ENCODE results near the gene SERHL2. TPM values are rescaled to one million over a fixed set of nuclear protein-coding genes. Genes with fewer than 3 reads are reported as not detected.
"Not testable (repeated sequence)": the region's sequence is repeated elsewhere in the genome, so short reads cannot be mapped to it uniquely, and the experiment has no call there.

The SERHL2 gene
- polyA plus RNA-seq, 1 donor from 2014 or later, result 0.99 TPM

DNA sequence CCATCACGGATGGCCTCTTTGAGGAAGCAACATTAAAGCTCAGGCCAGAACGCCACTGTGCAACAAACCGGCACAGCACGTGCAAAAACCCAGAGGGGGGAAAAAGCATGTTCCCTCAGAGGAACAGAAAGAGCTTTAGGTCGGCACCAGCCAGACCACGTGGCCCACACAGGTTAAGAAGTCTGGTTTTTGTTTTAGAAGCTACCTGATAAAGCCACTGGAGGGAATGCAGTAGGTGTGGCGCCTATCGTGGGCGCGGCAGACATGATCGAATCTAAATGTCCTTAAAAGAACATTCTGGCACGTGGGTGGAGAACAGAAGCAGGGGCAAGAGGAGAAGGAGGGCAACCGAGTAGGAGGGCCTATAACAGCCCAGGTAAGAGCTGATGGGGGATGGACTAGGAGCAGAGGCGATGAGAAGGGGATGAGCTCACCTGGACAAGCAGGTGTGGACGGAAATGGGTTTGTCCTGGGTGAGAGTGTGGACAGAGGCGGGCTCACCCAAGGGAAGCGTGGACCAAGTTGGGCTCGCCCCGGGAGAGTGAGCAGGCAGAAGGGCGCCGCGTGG, 27.5 kb downstream of the SERHL2 start:
- H3K9ac ChIP-seq (ENCODE audit: low read length), result peak overlapping the region; percentile 57
- H3K4me2 ChIP-seq (ENCODE audit: low read length); H2AFZ ChIP-seq (ENCODE audit: low read depth, low read length); H3K27ac ChIP-seq (ENCODE audit: low read length); H3F3A ChIP-seq (ENCODE audit: insufficient read depth, low read length, poor library complexity, severe bottlenecking); H3K27me3 ChIP-seq (ENCODE audit: insufficient read depth, low read depth, low read length); H3K79me2 ChIP-seq (replicated peaks; ENCODE audit: insufficient read depth, low read length); H3K36me3 ChIP-seq (ENCODE audit: insufficient read depth, low read length); H3K9me2 ChIP-seq (ENCODE audit: insufficient read depth, low read length); H4K20me1 ChIP-seq (ENCODE audit: insufficient read depth); H3K9me3 ChIP-seq (ENCODE audit: low read length): not testable (repeated sequence)
- H3K4me3 ChIP-seq (ENCODE audit: low read length), result peak overlapping the region; percentile 71

DNA sequence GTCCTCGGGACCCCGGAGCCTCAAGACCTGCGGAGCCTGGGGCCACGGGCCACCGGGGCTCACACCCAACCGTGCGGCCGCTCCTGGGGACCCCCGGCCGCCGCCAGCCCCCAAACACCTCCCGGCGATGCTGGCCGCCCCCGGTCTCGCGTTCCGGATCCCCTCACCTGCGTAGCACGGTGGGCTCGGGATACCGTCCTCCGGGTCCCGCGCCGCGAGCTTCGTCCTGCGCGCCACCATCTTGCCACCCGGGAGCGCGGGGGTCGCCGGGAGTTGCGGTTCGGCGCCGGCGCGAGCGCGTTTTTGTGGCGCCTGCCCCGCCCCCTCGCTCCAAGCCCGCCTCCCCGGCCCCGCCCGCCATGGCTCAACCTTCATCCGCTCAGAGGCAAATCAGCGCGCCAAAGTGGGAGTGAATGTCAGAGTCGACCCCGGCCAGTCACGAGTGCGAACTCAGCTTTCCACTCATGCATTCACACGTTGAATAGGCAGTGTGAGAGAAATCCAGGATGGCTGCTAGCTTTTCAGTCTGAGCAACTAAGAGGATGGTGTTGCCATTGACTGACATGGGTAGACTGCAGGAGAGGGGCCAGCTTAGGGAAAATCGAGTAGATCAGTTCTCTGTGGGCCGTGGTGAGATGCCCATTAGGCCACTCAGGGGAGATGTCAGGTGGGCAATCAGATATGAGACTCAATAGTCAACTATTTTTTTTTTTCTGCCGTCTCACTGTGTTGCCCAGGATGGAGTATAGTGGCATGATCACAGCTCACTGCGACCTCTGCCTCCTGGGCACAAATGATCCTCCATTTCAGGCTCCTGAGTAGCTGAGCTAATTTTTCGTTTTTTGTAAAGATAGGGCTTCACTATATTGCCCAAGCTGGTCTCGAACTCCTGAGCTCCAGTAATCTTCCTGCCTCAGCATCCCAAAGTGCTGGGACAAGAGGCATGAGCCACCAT, 28.3 kb downstream of the SERHL2 start:
- no peaks in the 10 kb centered on the region for H3K27me3 ChIP-seq (ENCODE audit: insufficient read depth, low read depth, low read length)
- H3K9ac ChIP-seq (ENCODE audit: low read length), result peak overlapping the region; percentile 57
- H3K4me2 ChIP-seq (ENCODE audit: low read length), result no peak overlapping the region
- peak overlapping the region; percentile 71 for H3K4me3 ChIP-seq (ENCODE audit: low read length)
- no peaks in the 10 kb centered on the region for H4K20me1 ChIP-seq (ENCODE audit: insufficient read depth)
- TF ChIP-seq EZH2 (IDR thresholded peaks at IDR 0.05; ENCODE audit: borderline replicate concordance, insufficient read depth, low read length, poor library complexity, severe bottlenecking) (no peak), RAD21 (conservative IDR thresholded peaks at IDR 0.05) (no peak), TAF1 (IDR thresholded peaks at IDR 0.05; ENCODE audit: low read depth) (peak; percentile 31), EP300 (conservative IDR thresholded peaks at IDR 0.05; ENCODE audit: poor library complexity, severe bottlenecking) (no peak), REST (IDR thresholded peaks at IDR 0.05; ENCODE audit: borderline replicate concordance) (no peak), MXI1 (conservative IDR thresholded peaks at IDR 0.05; ENCODE audit: poor library complexity, severe bottlenecking) (peak; percentile 89), SMC3 (conservative IDR thresholded peaks at IDR 0.05; ENCODE audit: poor library complexity) (no peak), POLR2AphosphoS5 (IDR thresholded peaks at IDR 0.05) (peak; percentile 71)
- TF ChIP-seq, protein P1, sequence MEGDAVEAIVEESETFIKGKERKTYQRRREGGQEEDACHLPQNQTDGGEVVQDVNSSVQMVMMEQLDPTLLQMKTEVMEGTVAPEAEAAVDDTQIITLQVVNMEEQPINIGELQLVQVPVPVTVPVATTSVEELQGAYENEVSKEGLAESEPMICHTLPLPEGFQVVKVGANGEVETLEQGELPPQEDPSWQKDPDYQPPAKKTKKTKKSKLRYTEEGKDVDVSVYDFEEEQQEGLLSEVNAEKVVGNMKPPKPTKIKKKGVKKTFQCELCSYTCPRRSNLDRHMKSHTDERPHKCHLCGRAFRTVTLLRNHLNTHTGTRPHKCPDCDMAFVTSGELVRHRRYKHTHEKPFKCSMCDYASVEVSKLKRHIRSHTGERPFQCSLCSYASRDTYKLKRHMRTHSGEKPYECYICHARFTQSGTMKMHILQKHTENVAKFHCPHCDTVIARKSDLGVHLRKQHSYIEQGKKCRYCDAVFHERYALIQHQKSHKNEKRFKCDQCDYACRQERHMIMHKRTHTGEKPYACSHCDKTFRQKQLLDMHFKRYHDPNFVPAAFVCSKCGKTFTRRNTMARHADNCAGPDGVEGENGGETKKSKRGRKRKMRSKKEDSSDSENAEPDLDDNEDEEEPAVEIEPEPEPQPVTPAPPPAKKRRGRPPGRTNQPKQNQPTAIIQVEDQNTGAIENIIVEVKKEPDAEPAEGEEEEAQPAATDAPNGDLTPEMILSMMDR (IDR thresholded peaks at IDR 0.05; ENCODE audit: poor library complexity, severe bottlenecking), result no peak
- no peaks in the 10 kb centered on the region for H3K36me3 ChIP-seq (ENCODE audit: insufficient read depth, low read length)
- H3K9me3 ChIP-seq (ENCODE audit: low read length), result no peaks in the 10 kb centered on the region
- no peak overlapping the region for H2AFZ ChIP-seq (ENCODE audit: low read depth, low read length)
- H3K27ac ChIP-seq (ENCODE audit: low read length), result peak overlapping the region; percentile 24
- no peaks in the 10 kb centered on the region for H3K9me2 ChIP-seq (ENCODE audit: insufficient read depth, low read length)
- H3F3A ChIP-seq (ENCODE audit: insufficient read depth, low read length, poor library complexity, severe bottlenecking), result no peaks in the 10 kb centered on the region
- no peaks in the 10 kb centered on the region for H3K79me2 ChIP-seq (replicated peaks; ENCODE audit: insufficient read depth, low read length)
